PC-9 (cell line): ENCODE results near the gene C5orf22.

Experiments used
- EZH2 ChIP-seq: fragments of 200-600 bp; sonication (generic); IDR thresholded peaks from 2 replicates; pipeline ENCODE4 v1.8.0; 2017; ENCODE audit warnings: antibody characterized with exemption, low read depth
- TF ChIP-seq, protein P1 (sequence below): fragments of 200-600 bp; sonication (generic); conservative IDR thresholded peaks from 2 replicates; pipeline ENCODE4 v1.6.1; 2017; ENCODE audit warnings: mixed run types, antibody characterized with exemption, mild to moderate bottlenecking, moderate library complexity

DNA sequence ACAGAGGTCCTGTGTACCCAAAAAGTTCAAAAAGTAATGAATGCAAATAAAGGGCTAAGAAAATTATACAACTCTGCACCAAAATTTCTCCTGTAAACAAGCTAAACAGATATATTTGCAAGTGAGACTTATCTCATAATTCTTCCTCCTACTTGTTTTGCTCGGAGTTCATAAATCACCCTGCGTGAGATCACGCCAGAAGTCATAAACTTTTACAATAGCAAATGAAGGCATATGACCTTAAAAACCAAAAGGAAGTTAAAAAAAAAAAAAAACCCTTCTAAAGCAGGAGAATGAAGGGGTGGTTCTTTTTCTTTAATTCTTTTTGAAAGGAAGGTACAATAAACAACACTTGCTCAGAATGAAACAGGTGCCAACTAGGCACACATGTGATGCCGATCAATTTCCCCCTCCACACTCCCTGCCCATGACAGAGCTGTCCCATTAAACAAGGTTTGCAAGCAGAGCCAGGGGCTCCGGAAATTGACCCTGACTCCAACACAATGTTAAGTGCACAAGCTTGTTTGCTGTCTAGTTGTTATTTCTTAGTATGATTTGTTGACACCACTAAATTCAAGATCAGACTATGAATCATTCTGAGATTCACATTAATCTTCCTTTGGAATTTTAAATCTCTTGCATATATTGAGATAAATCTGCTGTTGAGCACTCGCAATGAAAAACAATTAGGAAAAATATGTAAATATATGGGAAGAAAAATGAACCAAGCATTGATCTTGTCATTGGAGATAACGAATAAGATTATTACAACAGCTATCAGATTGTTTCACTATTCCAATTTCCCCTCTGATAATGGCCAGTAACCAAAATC is 46.5 kb upstream of the C5orf22 start:
- TF ChIP-seq, protein P1, sequence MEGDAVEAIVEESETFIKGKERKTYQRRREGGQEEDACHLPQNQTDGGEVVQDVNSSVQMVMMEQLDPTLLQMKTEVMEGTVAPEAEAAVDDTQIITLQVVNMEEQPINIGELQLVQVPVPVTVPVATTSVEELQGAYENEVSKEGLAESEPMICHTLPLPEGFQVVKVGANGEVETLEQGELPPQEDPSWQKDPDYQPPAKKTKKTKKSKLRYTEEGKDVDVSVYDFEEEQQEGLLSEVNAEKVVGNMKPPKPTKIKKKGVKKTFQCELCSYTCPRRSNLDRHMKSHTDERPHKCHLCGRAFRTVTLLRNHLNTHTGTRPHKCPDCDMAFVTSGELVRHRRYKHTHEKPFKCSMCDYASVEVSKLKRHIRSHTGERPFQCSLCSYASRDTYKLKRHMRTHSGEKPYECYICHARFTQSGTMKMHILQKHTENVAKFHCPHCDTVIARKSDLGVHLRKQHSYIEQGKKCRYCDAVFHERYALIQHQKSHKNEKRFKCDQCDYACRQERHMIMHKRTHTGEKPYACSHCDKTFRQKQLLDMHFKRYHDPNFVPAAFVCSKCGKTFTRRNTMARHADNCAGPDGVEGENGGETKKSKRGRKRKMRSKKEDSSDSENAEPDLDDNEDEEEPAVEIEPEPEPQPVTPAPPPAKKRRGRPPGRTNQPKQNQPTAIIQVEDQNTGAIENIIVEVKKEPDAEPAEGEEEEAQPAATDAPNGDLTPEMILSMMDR = no peak
- no peak for TF ChIP-seq EZH2
